Activated T-helper 17 cell treated with anti-CD3 and anti-CD28 coated beads, Interleukin-2, amount 50 U/mL, for 72 hours (primary cell): ENCODE results near the gene SLA2. TPM values are rescaled to one million over a fixed set of nuclear protein-coding genes. Genes with fewer than 3 reads are reported as not detected.
"Not testable (repeated sequence)": the region's sequence is repeated elsewhere in the genome, so short reads cannot be mapped to it uniquely, and the experiment has no call there.

Experiments used
- ATAC-seq: fragments of 150-1000 bp; cut with Tn5 transposase; replicated peaks from 2 replicates; pipeline ENCODE4 v1.10.0; 2021; ENCODE audit warnings: mild to moderate bottlenecking, moderate library complexity
- H3K27ac Mint-ChIP-seq: one replicate; pipeline ENCODE4 v1.8.0; 2022; ENCODE audit warnings: mixed read lengths
- H3K27me3 Mint-ChIP-seq: one replicate; pipeline ENCODE4 v1.8.0; 2022; ENCODE audit warnings: mixed read lengths
- H3K36me3 Mint-ChIP-seq: one replicate; pipeline ENCODE4 v1.8.0; 2022; ENCODE audit warnings: low read depth, mild to moderate bottlenecking, mixed read lengths
- H3K4me1 Mint-ChIP-seq: one replicate; pipeline ENCODE4 v1.8.0; 2022; ENCODE audit warnings: mixed read lengths
- H3K4me3 Mint-ChIP-seq: one replicate; pipeline ENCODE4 v1.8.0; 2022; ENCODE audit warnings: mild to moderate bottlenecking, mixed read lengths
- H3K9me3 Mint-ChIP-seq: one replicate; pipeline ENCODE4 v1.8.0; 2022; ENCODE audit warnings: mixed read lengths
- total RNA-seq, 2 donors: library from RNA; stranded (reverse); gene quantifications; one replicate each; pipeline ENCODE4 v1.2.3, GENCODE V29; 2022

The SLA2 gene
- total RNA-seq, 2 donors from 2014 or later = 42.4 to 43.7 TPM

- Mint-ChIP-seq H3K9me3 (no peaks in the 10 kb centered on the region), H3K27ac (peak overlapping the region; percentile 80), H3K27me3 (no peaks in the 10 kb centered on the region), H3K36me3 (peaks cover 20% of the 10 kb centered on the region), H3K4me1 (peaks cover 5% of the 10 kb centered on the region), H3K4me3 (peak overlapping the region; percentile 38)
- ATAC-seq = no peak
Measured at GRCh38 chr20:36658300-36658699, 12.3 kb upstream of the SLA2 start.

GRCh38 chr20:36656733-36657132 is 10.7 kb upstream of the SLA2 start:
- Mint-ChIP-seq H3K4me3 (no peak overlapping the region), H3K27me3 (no peaks in the 10 kb centered on the region), H3K27ac (no peak overlapping the region), H3K4me1 (peaks cover 5% of the 10 kb centered on the region), H3K36me3 (peaks cover 25% of the 10 kb centered on the region), H3K9me3 (no peaks in the 10 kb centered on the region)
- ATAC-seq = no peak

DNA sequence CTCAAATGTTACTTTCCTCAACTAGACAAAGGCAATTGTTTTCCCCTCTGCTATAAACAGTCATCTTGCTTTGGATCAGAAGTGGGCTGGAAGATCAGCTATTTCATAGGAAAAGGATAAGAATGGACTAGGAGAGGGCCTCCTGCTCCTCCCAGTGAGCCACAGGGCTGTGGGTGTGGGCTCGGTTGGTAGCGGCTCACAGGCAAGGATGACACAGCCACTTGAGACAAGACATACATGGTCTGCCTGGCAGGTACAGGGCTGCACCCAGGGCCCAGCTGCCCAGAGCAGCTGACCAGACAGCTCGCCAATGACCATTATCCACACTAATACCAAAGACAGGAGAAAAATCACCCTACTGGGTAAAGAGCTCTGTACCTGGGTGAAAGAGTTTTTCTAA is 9.0 kb upstream of the SLA2 start:
- no peak overlapping the region for H3K27ac Mint-ChIP-seq
- peaks cover 26% of the 10 kb centered on the region for H3K36me3 Mint-ChIP-seq
- no peaks in the 10 kb centered on the region for H3K27me3 Mint-ChIP-seq
- H3K9me3 Mint-ChIP-seq = no peaks in the 10 kb centered on the region
- no peak overlapping the region for H3K4me3 Mint-ChIP-seq
- H3K4me1 Mint-ChIP-seq = peaks cover 5% of the 10 kb centered on the region
- ATAC-seq = no peak

GRCh38 chr20:36654506-36654905 is 8.5 kb upstream of the SLA2 start:
- Mint-ChIP-seq H3K4me1 (peaks cover 5% of the 10 kb centered on the region), H3K36me3 (peaks cover 26% of the 10 kb centered on the region), H3K4me3 (no peak overlapping the region), H3K27ac (no peak overlapping the region), H3K9me3 (no peaks in the 10 kb centered on the region), H3K27me3 (no peaks in the 10 kb centered on the region)
- no peak for ATAC-seq

DNA sequence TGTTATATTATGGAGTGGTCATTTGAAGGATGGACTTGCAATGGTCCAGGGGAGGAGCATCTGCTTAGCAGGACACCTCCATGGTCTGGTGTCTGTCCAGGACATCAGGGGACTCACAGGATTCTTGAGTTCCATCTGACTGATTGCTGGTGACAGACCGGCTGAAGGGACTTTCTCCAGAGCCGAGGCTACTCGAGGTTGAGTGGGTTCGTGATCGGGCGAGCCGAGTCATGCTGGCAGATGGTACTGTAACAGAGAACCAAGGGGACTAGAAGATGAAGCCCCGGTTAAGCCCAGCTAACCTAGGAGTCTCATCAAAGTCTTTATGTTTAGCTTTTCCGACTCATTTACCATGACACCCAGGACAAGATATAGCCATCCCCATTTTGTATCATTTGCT is 7.5 kb upstream of the SLA2 start:
- Mint-ChIP-seq H3K27me3 (no peaks in the 10 kb centered on the region), H3K36me3 (peaks cover 26% of the 10 kb centered on the region), H3K4me3 (no peak overlapping the region), H3K9me3 (no peaks in the 10 kb centered on the region), H3K4me1 (peaks cover 4% of the 10 kb centered on the region), H3K27ac (no peak overlapping the region)
- ATAC-seq = no peak

- peak overlapping the region; percentile 98 for H3K4me3 Mint-ChIP-seq
Measured at GRCh38 chr20:36647196-36648121, 1.5 kb upstream of the SLA2 start.

GRCh38 chr20:36646678-36647077 is 682 bp upstream of the SLA2 start:
- no peak for ATAC-seq
- H3K36me3 Mint-ChIP-seq = peaks cover 44% of the 10 kb centered on the region
- peaks cover 15% of the 10 kb centered on the region for H3K4me1 Mint-ChIP-seq
- no peaks in the 10 kb centered on the region for H3K27me3 Mint-ChIP-seq
- peak overlapping the region; percentile 98 for H3K27ac Mint-ChIP-seq
- H3K4me3 Mint-ChIP-seq = peak overlapping the region; percentile 98
- H3K9me3 Mint-ChIP-seq = no peaks in the 10 kb centered on the region

More at GRCh38 chr20:36647196-36648121, 1.5 kb upstream of the SLA2 start:
- H3K4me1 Mint-ChIP-seq = peaks cover 15% of the 10 kb centered on the region
- H3K27ac Mint-ChIP-seq = peak overlapping the region; percentile 58
- no peaks in the 10 kb centered on the region for H3K9me3 Mint-ChIP-seq
- peaks cover 38% of the 10 kb centered on the region for H3K36me3 Mint-ChIP-seq
- no peak for ATAC-seq
- H3K27me3 Mint-ChIP-seq = no peaks in the 10 kb centered on the region

GRCh38 chr20:36645353-36645752 is 643 bp downstream of the SLA2 start:
- peak overlapping the region; percentile 98 for H3K4me3 Mint-ChIP-seq
- H3K36me3 Mint-ChIP-seq = peaks cover 50% of the 10 kb centered on the region
- no peak for ATAC-seq

DNA sequence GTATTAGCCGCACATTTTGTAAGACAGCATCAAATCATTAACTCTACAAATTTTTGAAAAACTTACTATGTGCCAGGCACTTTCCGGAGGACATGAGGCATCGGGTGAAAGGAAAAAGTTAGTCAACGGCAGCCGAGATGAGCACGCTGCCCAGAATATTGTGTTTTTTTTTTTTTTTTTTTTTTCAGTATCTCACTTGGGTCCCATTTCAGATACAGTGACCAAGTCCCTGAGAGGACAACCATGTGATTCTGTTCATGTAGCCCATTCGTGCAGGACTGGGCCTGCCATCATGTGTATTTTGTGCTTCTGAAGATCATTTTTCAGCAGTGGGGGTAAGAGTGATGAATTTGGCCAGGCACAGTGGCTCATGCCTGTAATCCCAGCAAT is 1.3 kb downstream of the SLA2 start:
- H3K27ac Mint-ChIP-seq = peak overlapping the region; percentile 98
- H3K9me3 Mint-ChIP-seq = no peaks in the 10 kb centered on the region
- no peaks in the 10 kb centered on the region for H3K27me3 Mint-ChIP-seq
- H3K36me3 Mint-ChIP-seq = peaks cover 56% of the 10 kb centered on the region
- H3K4me1 Mint-ChIP-seq = peaks cover 15% of the 10 kb centered on the region
- H3K4me3 Mint-ChIP-seq = peak overlapping the region; percentile 98
- ATAC-seq = peak; percentile 66

More at GRCh38 chr20:36645353-36645752, 643 bp downstream of the SLA2 start:
- no peaks in the 10 kb centered on the region for H3K27me3 Mint-ChIP-seq
- no peaks in the 10 kb centered on the region for H3K9me3 Mint-ChIP-seq
- H3K27ac Mint-ChIP-seq = peak overlapping the region; percentile 98
- H3K4me1 Mint-ChIP-seq = peaks cover 15% of the 10 kb centered on the region

- H3K9me3 Mint-ChIP-seq = no peaks in the 10 kb centered on the region
- no peaks in the 10 kb centered on the region for H3K27me3 Mint-ChIP-seq
- H3K4me1 Mint-ChIP-seq = peaks cover 15% of the 10 kb centered on the region
- H3K4me3 Mint-ChIP-seq = peak overlapping the region; percentile 98
- H3K27ac Mint-ChIP-seq = peak overlapping the region; percentile 98
- ATAC-seq = peak; percentile 72
- peaks cover 62% of the 10 kb centered on the region for H3K36me3 Mint-ChIP-seq
Measured at GRCh38 chr20:36644032-36644705, 1.8 kb downstream of the SLA2 start.

- Mint-ChIP-seq H3K4me3 (peak overlapping the region; percentile 98), H3K27me3 (no peaks in the 10 kb centered on the region), H3K9me3 (no peaks in the 10 kb centered on the region), H3K27ac (peak overlapping the region; percentile 85), H3K4me1 (peaks cover 15% of the 10 kb centered on the region), H3K36me3 (peaks cover 82% of the 10 kb centered on the region)
- peak; percentile 13 for ATAC-seq
Measured at GRCh38 chr20:36642136-36642535, 3.9 kb downstream of the SLA2 start.

- peaks cover 88% of the 10 kb centered on the region for H3K36me3 Mint-ChIP-seq
- peaks cover 15% of the 10 kb centered on the region for H3K4me1 Mint-ChIP-seq
- H3K9me3 Mint-ChIP-seq = no peaks in the 10 kb centered on the region
- H3K4me3 Mint-ChIP-seq = peak overlapping the region; percentile 98
- peak overlapping the region; percentile 85 for H3K27ac Mint-ChIP-seq
- no peaks in the 10 kb centered on the region for H3K27me3 Mint-ChIP-seq
- ATAC-seq = no peak
Measured at GRCh38 chr20:36641506-36641843, 4.5 kb downstream of the SLA2 start.

DNA sequence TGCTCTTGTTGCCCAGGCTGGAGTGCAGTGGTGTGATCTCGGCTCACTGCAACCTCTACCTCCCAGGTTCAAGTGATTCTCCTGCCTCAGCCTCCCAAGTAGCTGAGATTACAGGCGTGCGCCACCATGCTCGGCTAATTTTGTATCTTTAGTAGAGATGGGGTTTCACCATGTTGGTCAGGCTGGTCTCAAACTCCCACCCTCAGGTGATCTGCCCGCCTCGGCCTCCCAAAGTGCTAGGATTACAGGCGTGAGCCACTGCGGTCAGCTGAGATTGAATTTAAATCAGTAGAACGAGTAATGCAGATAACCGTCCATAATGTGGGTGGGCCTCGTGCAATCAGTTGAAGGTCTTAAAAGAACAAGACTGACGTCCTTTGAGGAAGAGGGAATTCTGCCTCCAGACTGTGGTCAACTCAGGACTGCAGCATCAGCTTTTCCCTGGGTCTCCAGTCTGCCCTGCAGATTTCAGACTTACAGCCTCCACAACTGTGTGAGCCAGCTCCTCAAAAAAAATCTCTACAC is 7.1 kb downstream of the SLA2 start:
- not testable (repeated sequence) for H3K4me1 Mint-ChIP-seq, H3K9me3 Mint-ChIP-seq, ATAC-seq, H3K4me3 Mint-ChIP-seq, H3K27ac Mint-ChIP-seq, H3K27me3 Mint-ChIP-seq
- H3K36me3 Mint-ChIP-seq = peaks cover 91% of the 10 kb centered on the region

- no peak overlapping the region for H3K4me3 Mint-ChIP-seq
- H3K4me1 Mint-ChIP-seq = peaks cover 7% of the 10 kb centered on the region
- peaks cover 93% of the 10 kb centered on the region for H3K36me3 Mint-ChIP-seq
- no peak for ATAC-seq
- peak overlapping the region; percentile 73 for H3K27ac Mint-ChIP-seq
- no peaks in the 10 kb centered on the region for H3K27me3 Mint-ChIP-seq
- H3K9me3 Mint-ChIP-seq = no peaks in the 10 kb centered on the region
Measured at GRCh38 chr20:36634342-36634741, 11.7 kb downstream of the SLA2 start.
